GM20000 (cell line): ENCODE data around the gene CFAP97D1.

Experiments used
- DNase-seq: peaks from one replicate; pipeline ENCODE4 v3.0.0; 2012; ENCODE audit warnings: low spot score
- TF ChIP-seq, protein P1 (sequence below): IDR thresholded peaks from 2 replicates; pipeline ENCODE4 v1.5.1; 2012; ENCODE audit warnings: mild to moderate bottlenecking, control low read depth; ENCODE audit errors: extremely low read depth, missing control alignments

The CFAP97D1 gene

DNA sequence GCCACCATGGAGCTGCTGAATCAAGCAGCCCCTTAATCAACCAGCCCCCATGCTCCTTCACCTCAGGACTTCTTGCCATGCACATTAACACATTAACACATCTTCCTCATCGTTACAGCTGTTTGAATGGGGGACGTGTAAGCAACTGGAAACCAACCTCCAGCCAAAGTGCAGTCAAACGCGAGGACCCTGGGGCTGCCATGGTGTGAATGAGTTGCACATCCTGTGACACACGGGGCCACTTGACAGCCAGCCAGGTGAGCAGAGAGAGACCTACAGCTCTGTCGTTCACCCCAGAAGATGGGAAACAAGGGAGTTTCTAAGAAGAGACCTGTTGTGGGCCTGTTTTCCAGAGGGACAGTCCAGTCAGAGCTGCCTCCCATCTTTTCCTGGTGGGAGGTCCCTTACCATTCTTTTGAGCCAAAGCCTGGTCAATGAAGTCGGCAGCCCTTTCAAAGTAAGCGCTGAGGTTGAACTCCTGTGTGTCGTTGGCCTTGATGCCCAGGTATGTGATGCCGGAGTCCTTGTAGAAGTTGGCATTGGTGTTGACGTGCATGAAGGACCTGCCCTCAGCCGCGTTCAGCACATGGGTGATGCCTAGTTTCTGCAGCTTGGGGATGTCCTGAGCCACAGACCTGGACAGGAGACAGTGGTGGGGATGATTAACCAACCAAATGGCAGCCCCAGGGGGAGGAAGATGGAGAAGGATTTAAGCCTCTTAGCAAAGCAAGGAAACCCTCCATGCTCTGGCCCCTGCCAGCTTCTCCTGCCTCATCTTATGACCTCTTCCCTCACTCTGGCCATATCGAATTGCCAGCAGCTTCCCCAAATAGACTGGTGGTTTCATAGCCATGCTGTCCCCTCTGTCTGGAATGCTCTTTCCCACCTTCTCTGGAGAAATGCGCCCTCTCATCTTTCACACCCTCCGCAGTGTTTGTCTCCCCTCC lies 5.7 kb upstream of the CFAP97D1 start:
- TF ChIP-seq, protein P1, sequence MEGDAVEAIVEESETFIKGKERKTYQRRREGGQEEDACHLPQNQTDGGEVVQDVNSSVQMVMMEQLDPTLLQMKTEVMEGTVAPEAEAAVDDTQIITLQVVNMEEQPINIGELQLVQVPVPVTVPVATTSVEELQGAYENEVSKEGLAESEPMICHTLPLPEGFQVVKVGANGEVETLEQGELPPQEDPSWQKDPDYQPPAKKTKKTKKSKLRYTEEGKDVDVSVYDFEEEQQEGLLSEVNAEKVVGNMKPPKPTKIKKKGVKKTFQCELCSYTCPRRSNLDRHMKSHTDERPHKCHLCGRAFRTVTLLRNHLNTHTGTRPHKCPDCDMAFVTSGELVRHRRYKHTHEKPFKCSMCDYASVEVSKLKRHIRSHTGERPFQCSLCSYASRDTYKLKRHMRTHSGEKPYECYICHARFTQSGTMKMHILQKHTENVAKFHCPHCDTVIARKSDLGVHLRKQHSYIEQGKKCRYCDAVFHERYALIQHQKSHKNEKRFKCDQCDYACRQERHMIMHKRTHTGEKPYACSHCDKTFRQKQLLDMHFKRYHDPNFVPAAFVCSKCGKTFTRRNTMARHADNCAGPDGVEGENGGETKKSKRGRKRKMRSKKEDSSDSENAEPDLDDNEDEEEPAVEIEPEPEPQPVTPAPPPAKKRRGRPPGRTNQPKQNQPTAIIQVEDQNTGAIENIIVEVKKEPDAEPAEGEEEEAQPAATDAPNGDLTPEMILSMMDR = no peak
- no peak for DNase-seq

DNA sequence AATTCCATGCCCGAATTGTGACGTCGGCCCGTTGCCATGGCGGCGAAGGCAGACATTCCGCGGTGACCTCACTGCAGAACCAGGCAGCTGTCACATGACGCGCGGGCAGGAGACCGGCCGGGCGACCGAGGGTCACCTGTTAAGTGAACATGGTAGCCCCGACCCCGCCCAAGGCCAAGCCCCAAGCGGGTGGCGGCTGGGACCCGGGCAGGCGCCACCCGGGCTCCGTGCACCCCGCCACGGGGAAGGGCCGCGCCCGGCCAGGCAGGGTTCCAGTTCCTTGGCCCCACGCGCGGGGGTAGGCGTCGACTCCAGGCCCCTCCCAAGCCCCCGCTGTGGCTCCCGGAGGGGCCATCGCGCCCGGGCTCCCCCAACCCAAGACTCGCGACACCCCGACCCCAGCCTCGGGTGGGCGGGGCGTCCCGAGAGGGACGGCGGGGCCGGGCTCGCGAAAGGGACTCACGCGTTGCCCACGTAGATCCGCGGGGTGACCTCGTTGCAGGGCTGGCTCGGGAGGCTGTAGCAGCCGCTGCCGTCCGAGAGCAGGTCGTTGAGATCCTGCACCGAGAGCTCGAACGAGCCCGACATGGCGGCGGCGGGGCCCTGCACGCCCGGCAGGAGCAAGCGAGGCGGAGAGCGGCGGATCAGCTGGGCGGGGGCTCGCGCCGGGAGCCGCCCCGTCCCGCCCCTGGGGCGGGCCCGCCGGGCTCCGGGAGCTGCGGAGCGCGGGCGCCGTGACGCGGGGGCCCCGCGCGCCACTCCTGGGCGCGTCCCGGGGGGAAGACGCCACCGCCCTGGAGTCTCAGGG lies 1.7 kb upstream of the CFAP97D1 start, which contains the start of gene DUSP3:
Gene DUSP3, minus strand, starts transcription at position 641 of the 808 bp plus-strand sequence. Its CDS starts 53 bp downstream, at position 588.
- peak; percentile 97 for DNase-seq
- TF ChIP-seq, protein P1 = no peak

DNA sequence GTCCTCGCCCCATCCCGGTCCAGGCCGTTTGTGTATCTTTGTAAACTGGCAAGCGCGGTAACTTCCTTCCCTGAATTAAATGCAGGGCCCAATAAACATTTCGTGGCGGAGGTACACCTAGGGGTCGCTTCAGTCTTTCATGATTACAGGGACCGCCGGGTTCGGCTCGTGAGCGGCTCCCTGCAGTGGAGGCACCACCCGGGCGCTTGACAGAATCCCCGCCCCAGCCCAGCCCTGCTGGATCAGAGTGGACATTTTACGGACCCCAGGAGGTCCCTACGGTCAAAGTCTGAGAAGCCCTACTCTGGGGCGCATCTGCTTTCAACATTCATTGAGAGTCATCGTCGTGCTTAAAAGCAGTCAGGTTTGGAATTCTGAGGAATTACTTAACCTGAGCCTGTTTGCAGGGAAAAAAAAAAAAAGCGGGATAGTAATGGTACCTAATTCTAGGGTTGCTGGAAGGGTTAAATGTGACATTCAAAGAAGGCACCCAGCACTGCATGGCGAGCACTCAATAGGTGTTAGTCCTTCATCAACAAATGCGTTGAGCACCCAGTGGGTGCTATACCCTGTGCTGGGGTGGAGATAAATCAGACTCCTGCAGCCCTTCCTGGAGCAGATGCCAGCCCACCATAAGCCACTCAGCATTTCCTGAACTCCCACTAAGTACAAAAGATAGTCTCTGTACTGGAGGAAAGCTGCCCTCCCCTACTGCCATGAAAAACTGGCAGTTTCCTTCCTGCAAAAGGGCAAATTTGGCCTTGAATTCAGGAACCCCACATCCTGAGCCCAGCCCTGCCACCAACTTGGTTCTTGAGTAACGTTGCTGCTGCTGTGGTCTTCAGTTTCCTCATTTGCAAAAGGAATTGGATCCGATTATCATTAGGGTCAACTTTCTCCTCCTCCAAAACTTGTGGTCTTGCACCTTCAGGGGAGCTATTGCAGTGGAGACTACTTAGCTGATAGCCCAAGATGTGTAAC lies 800 bp upstream of the CFAP97D1 start:
- TF ChIP-seq, protein P1 = no peak
- DNase-seq = no peak

DNA sequence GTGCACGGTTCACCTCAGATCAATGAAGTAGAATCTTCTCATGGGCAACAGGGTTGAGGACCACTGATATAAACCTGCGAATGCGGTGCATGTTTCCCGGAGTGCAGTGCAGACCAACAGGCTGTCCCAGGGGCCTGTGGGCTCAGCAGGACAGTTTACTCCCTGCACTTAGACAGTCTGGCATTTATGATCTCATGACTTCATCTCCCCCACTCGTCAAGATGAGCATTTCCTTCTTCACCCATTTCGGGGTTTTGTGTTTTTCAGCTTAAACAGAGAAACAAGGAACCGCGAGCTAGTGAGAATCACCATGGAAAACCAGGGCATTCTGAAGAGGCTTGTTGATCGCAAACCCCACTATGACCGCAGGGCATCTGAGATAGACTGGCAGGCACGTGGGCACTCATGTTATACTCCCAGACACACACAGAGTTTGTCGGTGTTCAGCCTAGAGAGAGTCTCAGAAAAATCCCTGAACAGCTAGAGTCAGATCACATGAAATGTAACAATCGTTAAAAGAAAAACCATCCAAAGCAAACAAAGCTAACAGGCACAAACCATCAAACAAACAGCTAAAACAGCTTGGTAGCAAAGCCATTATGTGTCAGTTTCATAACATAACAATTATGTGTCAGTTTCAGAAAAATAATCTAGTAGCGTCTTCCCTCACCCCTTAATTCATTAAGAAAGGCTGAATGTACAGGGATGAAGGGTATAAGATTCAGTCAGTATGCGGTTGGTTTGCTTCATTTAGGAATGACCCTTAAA lies 2.9 kb downstream of the CFAP97D1 start:
- no peak for DNase-seq
- TF ChIP-seq, protein P1 = no peak

DNA sequence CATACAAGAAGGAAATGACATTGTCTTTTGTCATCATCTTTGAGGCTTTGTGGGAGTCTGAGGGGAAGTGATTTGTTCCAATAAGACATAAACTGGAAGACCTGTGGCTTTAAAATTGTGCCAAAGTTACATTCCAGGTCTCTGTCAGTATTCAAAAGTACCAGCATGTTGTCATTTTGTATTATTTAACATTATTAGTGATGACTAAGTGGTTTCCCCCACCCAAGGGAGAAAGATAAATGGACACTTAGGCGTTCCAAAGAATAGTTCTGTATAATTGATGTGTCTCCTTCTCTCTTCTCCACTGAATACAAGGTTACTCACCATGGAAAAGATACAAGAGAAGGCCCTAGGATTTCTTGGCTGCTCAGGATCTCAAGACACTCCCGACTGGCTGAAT lies 3.8 kb downstream of the CFAP97D1 start:
- TF ChIP-seq, protein P1 = no peak
- DNase-seq = no peak

DNA sequence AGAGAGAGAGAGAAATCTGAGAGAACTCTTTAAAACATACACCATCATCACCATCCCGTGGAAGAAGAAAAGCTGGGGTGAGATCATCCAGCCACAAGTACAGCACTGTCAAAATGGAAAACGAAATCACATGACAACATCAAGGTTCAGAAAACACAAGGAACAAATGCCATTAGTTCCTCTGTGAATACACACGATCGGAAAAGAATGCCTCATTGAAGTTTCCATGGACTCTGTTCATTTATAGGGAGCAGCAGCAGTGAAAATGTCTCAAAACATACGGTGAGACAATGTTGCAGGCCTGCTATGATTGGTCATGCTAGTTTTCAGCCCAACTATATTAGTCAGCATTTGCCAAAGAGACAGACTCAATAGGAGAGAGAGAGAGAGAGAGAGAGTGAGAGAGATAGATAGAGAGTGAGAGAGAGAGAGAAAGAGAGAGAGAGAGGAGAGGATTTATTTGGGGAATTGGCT lies 4.4 kb downstream of the CFAP97D1 start:
- TF ChIP-seq, protein P1 = no peak
- no peak for DNase-seq
